Left lung (tissue), 10 donors: ENCODE results near the gene CHML. TPM values are rescaled to one million over a fixed set of nuclear protein-coding genes. Genes with fewer than 3 reads are reported as not detected.

Source experiments
- ATAC-seq: fragments of 200-7000 bp; cut with Tn5 transposase; one replicate; pipeline ENCODE4 v1.9.1; 2020; ENCODE audit warnings: moderate library complexity
- DNase-seq, 4 donors: peaks; one replicate each; pipeline ENCODE4 v3.0.0-alpha.2; 2013 to 2020
- H3K27ac ChIP-seq, 2 donors: fragments of 200-600 bp; sonication (generic) in 1 of 2; one replicate each; pipeline versions ENCODE4 v1.5.0 to v1.8.0; 2020 to 2021
- H3K27me3 ChIP-seq, 2 donors: fragments of 200-600 bp; sonication (generic) in 1 of 2; one replicate each; pipeline versions ENCODE4 v1.5.0 to v1.8.0; 2020 to 2021
- H3K36me3 ChIP-seq, 2 donors: fragments of 200-600 bp; sonication (generic) in 1 of 2; one replicate each; pipeline versions ENCODE4 v1.5.0 to v1.8.0; 2020 to 2021
- H3K4me1 ChIP-seq, 2 donors: fragments of 200-600 bp; one replicate each; pipeline ENCODE4 v1.8.0; 2021
- H3K4me3 ChIP-seq, 2 donors: fragments of 200-600 bp; sonication (generic) in 1 of 2; one replicate each; pipeline versions ENCODE4 v1.5.0 to v1.8.0; 2020 to 2021; ENCODE audit warnings: mild to moderate bottlenecking in 1 of 2
- H3K9me3 ChIP-seq, 2 donors: fragments of 200-600 bp; sonication (generic) in 1 of 2; one replicate each; pipeline versions ENCODE4 v1.5.0 to v1.8.0; 2020 to 2021
- CTCF ChIP-seq, 2 donors: fragments of 200-600 bp; sonication (generic) in 1 of 2; IDR thresholded peaks; one replicate each; pipeline versions ENCODE4 v1.5.0 to v1.8.0; 2021; ENCODE audit warnings: antibody characterized with exemption in 2 of 2
- intact Hi-C, 2 donors: fragments of 100-400 bp; cut with DNase I; formaldehyde crosslinking; loops; one replicate each; pipeline versions ENCODE4 v1.11.2 to v1.14.2; 2022
- polyA plus RNA-seq, 6 donors: library from polyadenylated mRNA; unstranded; fragments of 120-200 nt; gene quantifications; one replicate each; pipeline ENCODE4 v1.2.1, GENCODE V29; 2013; ENCODE audit not compliant: insufficient read length in 6 of 6
- total RNA-seq, 2 donors: library from RNA; stranded (reverse); fragmentation: NEBNext Ultra II Directional; extraction: Animal tissue kit (Norgen Biotek cat#: 25700); gene quantifications; one replicate each; pipeline ENCODE4 v1.2.1, GENCODE V29; 2021
- donor health status: DM: no; HTN: yes; CAD: no.
- donor health status: DM: no; HTN: no; CAD: no.

Gene CHML
- total and polyA plus RNA-seq, 8 donors = 9.8 to 27.6 (median 22.2) TPM

DNA sequence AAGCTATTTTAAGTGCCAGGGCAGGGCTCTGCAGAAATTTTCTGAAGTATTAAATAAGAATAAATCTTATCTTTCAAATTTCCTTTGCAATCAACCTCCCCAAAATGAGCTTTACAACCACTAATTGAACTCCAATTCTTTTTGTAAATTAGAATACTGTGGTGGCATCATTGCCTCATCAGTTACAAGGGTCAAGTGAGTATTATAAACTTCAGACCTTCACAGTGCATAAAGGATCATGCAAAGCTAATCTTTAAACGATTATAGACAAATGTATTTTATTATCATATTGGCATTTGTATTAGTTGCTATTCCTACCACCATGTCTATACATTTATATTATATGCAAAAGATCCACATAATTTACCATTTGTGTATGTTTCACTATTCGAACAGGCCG, 7.2 kb downstream of the CHML start:
- ATAC-seq = no peak
- H3K27me3 ChIP-seq = no peaks in the 10 kb centered on the region
- intact Hi-C loops = no loop called here
- no peak for DNase-seq
- no peak overlapping the region for H3K4me3 ChIP-seq
- H3K36me3 ChIP-seq = peaks cover 0 to 13% of the 10 kb centered on the region in 2 donors
- peaks cover 0 to 21% of the 10 kb centered on the region in 2 donors for H3K4me1 ChIP-seq
- no peaks in the 10 kb centered on the region for H3K9me3 ChIP-seq
- TF ChIP-seq CTCF (IDR thresholded peaks at IDR 0.05) = no peak
- H3K27ac ChIP-seq = no peak overlapping the region

DNA sequence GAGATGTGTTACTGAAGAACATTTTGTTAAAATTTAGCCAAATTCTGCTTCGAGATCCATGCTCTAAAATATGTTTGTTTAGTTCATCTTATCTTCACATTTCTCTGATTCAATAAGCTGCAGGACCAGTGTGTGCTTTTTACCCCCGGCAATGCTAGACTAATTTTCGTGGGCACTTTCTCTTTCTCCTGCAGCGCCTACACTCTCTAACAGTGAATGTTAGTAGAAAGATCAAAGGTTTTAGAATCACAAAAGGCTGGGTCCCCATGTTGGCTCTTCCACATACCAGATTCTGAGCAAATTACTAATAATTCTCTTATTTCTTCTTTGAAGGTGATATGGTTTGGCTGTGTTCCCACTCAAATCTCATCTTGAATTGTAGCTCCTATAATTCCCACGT, 8.5 kb downstream of the CHML start:
- Histone ChIP-seq H3K27me3 (no peaks in the 10 kb centered on the region), H3K4me1 (peaks cover 0 to 13% of the 10 kb centered on the region in 2 donors), H3K27ac (no peak overlapping the region), H3K36me3 (peaks cover 0 to 13% of the 10 kb centered on the region in 2 donors), H3K9me3 (no peaks in the 10 kb centered on the region), H3K4me3 (no peak overlapping the region)
- intact Hi-C loops = no loop called here
- no peak for TF ChIP-seq CTCF (IDR thresholded peaks at IDR 0.05)
- no peak for DNase-seq
- no peak for ATAC-seq

- intact Hi-C loops = no loop called here
- DNase-seq = no peak
- Histone ChIP-seq H3K27me3 (no peaks in the 10 kb centered on the region), H3K4me3 (no peak overlapping the region), H3K4me1 (peaks cover 0 to 8% of the 10 kb centered on the region in 2 donors), H3K9me3 (no peaks in the 10 kb centered on the region), H3K36me3 (peaks cover 0 to 13% of the 10 kb centered on the region in 2 donors), H3K27ac (no peak overlapping the region)
- no peak for ATAC-seq
- TF ChIP-seq CTCF (IDR thresholded peaks at IDR 0.05) = no peak
These were observed 9.3 kb downstream of the CHML start for GRCh38 chr1:241630899-241631298.

- DNase-seq (no peak), ATAC-seq (no peak)
- no peak overlapping the region for H3K4me3 ChIP-seq
- no peak for TF ChIP-seq CTCF (IDR thresholded peaks at IDR 0.05)
- peaks cover 0 to 8% of the 10 kb centered on the region in 2 donors for H3K4me1 ChIP-seq
- H3K27ac ChIP-seq = no peak overlapping the region
- peaks cover 0 to 13% of the 10 kb centered on the region in 2 donors for H3K36me3 ChIP-seq
- no peaks in the 10 kb centered on the region for H3K27me3 ChIP-seq
- intact Hi-C loops = no loop called here
- no peaks in the 10 kb centered on the region for H3K9me3 ChIP-seq
These were observed 9.7 kb downstream of the CHML start for GRCh38 chr1:241630476-241630875.

GRCh38 chr1:241630005-241630404, 10.2 kb downstream of the CHML start:
- intact Hi-C loops = no loop called here

More at GRCh38 chr1:241630005-241630404, 10.2 kb downstream of the CHML start:
- no peak overlapping the region for H3K27ac ChIP-seq
- no peak for TF ChIP-seq CTCF (IDR thresholded peaks at IDR 0.05)
- H3K36me3 ChIP-seq = peaks cover 0 to 8% of the 10 kb centered on the region in 2 donors
- no peaks in the 10 kb centered on the region for H3K9me3 ChIP-seq
- ATAC-seq = no peak
- no peak overlapping the region for H3K4me3 ChIP-seq
- H3K27me3 ChIP-seq = no peaks in the 10 kb centered on the region
- DNase-seq = no peak
- peaks cover 0 to 8% of the 10 kb centered on the region in 2 donors for H3K4me1 ChIP-seq
